Lower leg skin (tissue), 4 donors: Measurements from ENCODE around the gene KLHL25. TPM values are rescaled to one million over a fixed set of nuclear protein-coding genes. Genes with fewer than 3 reads are reported as not detected.

Experiments
- DNase-seq, 2 donors: peaks; one replicate each; pipeline ENCODE4 v3.0.0-alpha.2; 2019; ENCODE audit warnings: low spot score in 2 of 2
- H3K4me3 ChIP-seq: fragments of 200-600 bp; sonication (generic); 2 replicates; pipeline ENCODE4 v1.5.1; 2017; ENCODE audit warnings: mild to moderate bottlenecking, low read depth; ENCODE audit not compliant: poor library complexity, severe bottlenecking
- POLR2A ChIP-seq, 2 donors: fragments of 450-650 bp; IDR thresholded peaks; one replicate each; pipeline ENCODE4 v1.6.1; 2016 to 2017; ENCODE audit warnings: antibody characterized with exemption in 2 of 2, mild to moderate bottlenecking in 1 of 2, moderate library complexity in 1 of 2
- WGBS, 2 donors: methylation state at CpG; one replicate each; pipeline ENCODE4 v1.1.5; 2018; 5-methylcytosine and 5-hydroxymethylcytosine counted together
- intact Hi-C: fragments of 100-400 bp; cut with DNase I; formaldehyde crosslinking; loops from one replicate; pipeline ENCODE4 v1.15.0; 2023; ENCODE audit warnings: low total_unique reads
- total RNA-seq, 4 donors: library from RNA; depleted of rRNA; stranded (reverse); fragments of >200 nt; gene quantifications; one replicate each; pipeline ENCODE4 v1.1.0, GENCODE V29; 2016
- TF ChIP-seq, protein P1 (sequence below), 3 donors: fragments of 450-650 bp; IDR thresholded peaks; one replicate each; pipeline ENCODE4 v1.5.1; 2016; ENCODE audit warnings: antibody characterized with exemption in 3 of 3, mild to moderate bottlenecking in 3 of 3, moderate library complexity in 2 of 3

The KLHL25 gene
- total RNA-seq, 4 donors from 2014 or later, result 13.9 to 29.0 (median 21.4) TPM

DNA sequence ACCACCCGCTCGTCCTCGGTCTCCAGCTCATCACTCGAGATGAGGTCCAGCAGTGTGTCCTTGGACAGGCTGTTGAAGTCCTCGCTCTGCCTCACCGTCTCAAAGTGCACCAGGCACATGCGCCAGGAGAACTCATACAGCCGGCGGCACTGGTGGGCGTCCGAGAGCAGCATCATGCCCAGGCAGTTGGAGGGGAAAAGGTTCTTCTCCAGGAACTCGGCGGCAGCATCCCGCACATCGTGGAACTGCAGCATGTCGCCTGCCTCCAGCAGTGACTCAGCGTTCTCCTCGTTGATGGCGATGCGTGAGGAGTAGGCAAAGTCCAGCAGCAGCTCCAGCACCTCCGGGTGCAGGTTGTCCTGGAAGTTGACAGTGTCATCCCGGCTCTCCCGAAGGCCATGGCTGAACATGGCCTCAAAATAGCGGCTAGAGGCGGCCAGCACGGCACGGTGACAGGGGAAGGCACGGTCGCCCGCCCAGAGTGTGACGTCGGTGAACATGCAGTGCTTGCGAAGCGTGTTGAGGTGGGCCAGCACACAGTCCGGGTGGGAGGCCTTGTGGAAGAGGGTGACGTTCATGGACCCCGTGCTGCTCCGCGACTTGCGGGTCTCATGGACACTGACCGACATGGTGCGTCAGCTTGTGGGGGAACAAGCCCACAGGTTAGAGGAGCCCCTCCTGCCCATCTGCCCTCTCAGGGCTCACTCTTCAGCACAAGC lies 25.4 kb downstream of the KLHL25 start:
- 97% methylated on average over 35 to 40 of the region's 42 CpGs for WGBS, 2 donors
- DNase-seq, result no peak
- intact Hi-C loops, result no loop called here
- no peak overlapping the region for H3K4me3 ChIP-seq
- TF ChIP-seq, protein P1, sequence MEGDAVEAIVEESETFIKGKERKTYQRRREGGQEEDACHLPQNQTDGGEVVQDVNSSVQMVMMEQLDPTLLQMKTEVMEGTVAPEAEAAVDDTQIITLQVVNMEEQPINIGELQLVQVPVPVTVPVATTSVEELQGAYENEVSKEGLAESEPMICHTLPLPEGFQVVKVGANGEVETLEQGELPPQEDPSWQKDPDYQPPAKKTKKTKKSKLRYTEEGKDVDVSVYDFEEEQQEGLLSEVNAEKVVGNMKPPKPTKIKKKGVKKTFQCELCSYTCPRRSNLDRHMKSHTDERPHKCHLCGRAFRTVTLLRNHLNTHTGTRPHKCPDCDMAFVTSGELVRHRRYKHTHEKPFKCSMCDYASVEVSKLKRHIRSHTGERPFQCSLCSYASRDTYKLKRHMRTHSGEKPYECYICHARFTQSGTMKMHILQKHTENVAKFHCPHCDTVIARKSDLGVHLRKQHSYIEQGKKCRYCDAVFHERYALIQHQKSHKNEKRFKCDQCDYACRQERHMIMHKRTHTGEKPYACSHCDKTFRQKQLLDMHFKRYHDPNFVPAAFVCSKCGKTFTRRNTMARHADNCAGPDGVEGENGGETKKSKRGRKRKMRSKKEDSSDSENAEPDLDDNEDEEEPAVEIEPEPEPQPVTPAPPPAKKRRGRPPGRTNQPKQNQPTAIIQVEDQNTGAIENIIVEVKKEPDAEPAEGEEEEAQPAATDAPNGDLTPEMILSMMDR (IDR thresholded peaks at IDR 0.05), result no peak
- no peak for TF ChIP-seq POLR2A (IDR thresholded peaks at IDR 0.05)

DNA sequence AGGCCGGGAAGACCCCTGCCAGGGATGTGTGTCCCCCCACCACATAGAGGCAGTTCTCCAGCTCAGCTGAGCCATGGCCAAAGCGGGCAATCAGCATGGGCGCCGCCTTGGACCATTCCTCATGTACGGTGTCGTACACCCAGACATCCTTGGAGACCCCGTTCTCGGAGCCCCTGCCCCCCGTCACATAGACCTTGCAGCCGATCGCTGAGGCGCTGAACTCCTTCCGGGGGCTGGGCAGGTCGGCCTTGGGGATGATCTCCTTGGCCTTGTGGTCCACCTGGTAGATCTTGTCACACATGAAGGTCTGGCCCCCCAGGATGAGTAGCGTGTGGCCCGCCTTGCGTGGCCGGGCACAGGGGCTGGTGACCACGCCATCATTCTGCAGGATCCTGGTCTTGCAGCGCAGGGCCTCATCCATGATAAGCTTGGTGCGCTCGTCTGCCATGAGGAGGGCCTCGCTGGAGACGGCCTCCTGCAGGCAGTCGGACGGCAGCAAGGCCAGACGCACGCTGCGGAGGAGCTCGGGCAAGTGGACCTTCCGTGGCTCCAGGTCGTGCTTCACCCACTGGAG lies 26.0 kb downstream of the KLHL25 start:
- no peak for DNase-seq
- TF ChIP-seq POLR2A (IDR thresholded peaks at IDR 0.05), result no peak
- TF ChIP-seq, protein P1 (IDR thresholded peaks at IDR 0.05), result no peak
- intact Hi-C loops, result no loop called here
- 98% methylated on average over 17 to 24 of the region's 32 CpGs for WGBS, 2 donors
- no peak overlapping the region for H3K4me3 ChIP-seq

GRCh38 chr15:85767785-85768529 lies 26.8 kb downstream of the KLHL25 start:
- no peak overlapping the region for H3K4me3 ChIP-seq
- intact Hi-C loops, result no loop called here
- no peak for DNase-seq
- TF ChIP-seq, protein P1 (IDR thresholded peaks at IDR 0.05), result no peak
- no peak for TF ChIP-seq POLR2A (IDR thresholded peaks at IDR 0.05)
- WGBS, 2 donors, result 95 to 99% methylated on average over 25 to 26 of the region's 26 CpGs

GRCh38 chr15:85766001-85766831 lies 28.5 kb downstream of the KLHL25 start:
- DNase-seq, result no peak
- TF ChIP-seq, protein P1 (IDR thresholded peaks at IDR 0.05), result no peak
- no peak for TF ChIP-seq POLR2A (IDR thresholded peaks at IDR 0.05)
- intact Hi-C loops, result no loop called here
- no peak overlapping the region for H3K4me3 ChIP-seq
- 66 to 81% methylated on average over 22 to 24 of the region's 24 CpGs for WGBS, 2 donors

GRCh38 chr15:85764649-85765277 lies 30.0 kb downstream of the KLHL25 start:
- WGBS, 2 donors, result 34 to 50% methylated on average over 3 of the region's 3 CpGs
- TF ChIP-seq POLR2A (IDR thresholded peaks at IDR 0.05), result no peak
- TF ChIP-seq, protein P1 (IDR thresholded peaks at IDR 0.05), result no peak
- no peak overlapping the region for H3K4me3 ChIP-seq
- no peak for DNase-seq
- intact Hi-C loops, result no loop called here
